ENCODE measurements around the gene LRIG1.

GRCh38 chr3:66538390-66538789 lies 37.6 kb upstream of the LRIG1 start:
- TF ChIP-seq TAF1 (IDR thresholded peaks at IDR 0.05; ENCODE audit: borderline replicate concordance, low read depth, low read length) (no peak), POLR2A (IDR thresholded peaks at IDR 0.05; ENCODE audit: low read depth, low read length) (no peak), POLR2AphosphoS5 (IDR thresholded peaks at IDR 0.05; ENCODE audit: low read depth, low read length) (no peak)

Data from GM12892 (cell line).